H7 (cell line): ENCODE measurements around the gene PSKH1. TPM values are rescaled to one million over a fixed set of nuclear protein-coding genes. Genes with fewer than 3 reads are reported as not detected.
A peak's percentile ranks its signal among the peaks of the same experiment; 100 is the strongest.

ENCODE experiments used
- DNase-seq: peaks from one replicate; pipeline ENCODE4 v3.0.0; 2012
- H3K27me3 ChIP-seq: 2 replicates; pipeline ENCODE4 v1.6.0; 2011; ENCODE audit warnings: mild to moderate bottlenecking, low read length; ENCODE audit not compliant: control insufficient read depth, insufficient read depth
- H3K36me3 ChIP-seq: replicated peaks from 2 replicates; pipeline ENCODE4 v1.5.1; 2011; ENCODE audit warnings: low read length; ENCODE audit not compliant: control insufficient read depth, insufficient read depth
- H3K4me3 ChIP-seq: 2 replicates; pipeline ENCODE4 v1.5.1; 2011; ENCODE audit warnings: low read depth, mild to moderate bottlenecking, control low read depth, low read length, moderate library complexity; ENCODE audit not compliant: insufficient read depth
- total RNA-seq: library from RNA; depleted of rRNA; stranded (reverse); fragments of >200 nt; shearing (Covaris generic); gene quantifications from 2 replicates; pipeline ENCODE4 v1.2.3, GENCODE V29; 2014

PSKH1 gene
- total RNA-seq, 1 experiment from 2014 or later = 18.8 TPM

DNA sequence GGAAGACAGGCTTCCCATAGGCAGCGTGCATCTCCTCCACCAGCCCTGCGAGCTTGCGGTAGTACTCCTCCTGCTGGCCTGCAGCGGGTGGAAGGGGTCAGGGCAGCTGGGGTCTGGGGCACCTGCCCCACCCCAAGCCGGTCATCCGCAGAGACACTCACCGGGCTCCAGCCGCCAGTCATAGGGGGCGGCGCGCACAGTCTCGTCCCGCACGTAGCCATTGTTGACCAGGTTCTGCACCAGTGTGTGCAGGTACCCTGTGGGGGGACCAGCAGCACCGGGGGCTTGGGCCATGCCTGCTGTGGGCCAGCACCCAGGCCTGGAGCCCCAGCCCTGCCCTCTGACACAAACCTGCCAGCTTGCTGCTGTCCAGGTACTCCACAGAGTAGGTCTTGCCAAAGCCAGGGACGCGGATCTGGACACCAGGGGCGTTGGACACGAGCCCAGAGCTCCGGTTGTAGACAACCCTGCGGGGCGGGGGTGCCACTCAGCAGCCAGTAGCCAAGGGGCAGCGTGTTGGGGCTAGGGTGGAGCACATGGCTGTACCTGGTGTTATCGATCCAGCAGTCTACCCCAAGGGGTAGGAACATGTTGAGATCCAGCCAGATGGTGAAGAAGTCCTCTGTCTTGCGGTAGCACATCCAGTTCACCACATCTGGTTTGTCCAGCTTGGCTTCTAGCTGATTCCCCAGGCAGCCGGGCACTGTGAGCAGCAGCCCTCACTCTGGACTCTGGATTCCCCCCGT is 49.6 kb downstream of the PSKH1 start:
- Histone ChIP-seq H3K27me3 (no peaks in the 10 kb centered on the region), H3K36me3 (peaks cover 20% of the 10 kb centered on the region)
- peak; percentile 77 for DNase-seq

GRCh38 chr16:67943256-67943618 is 50.2 kb downstream of the PSKH1 start:
- H3K4me3 ChIP-seq = no peak overlapping the region

More for the DNA sequence above, 49.6 kb downstream of the PSKH1 start:
- H3K4me3 ChIP-seq = no peak overlapping the region

DNA sequence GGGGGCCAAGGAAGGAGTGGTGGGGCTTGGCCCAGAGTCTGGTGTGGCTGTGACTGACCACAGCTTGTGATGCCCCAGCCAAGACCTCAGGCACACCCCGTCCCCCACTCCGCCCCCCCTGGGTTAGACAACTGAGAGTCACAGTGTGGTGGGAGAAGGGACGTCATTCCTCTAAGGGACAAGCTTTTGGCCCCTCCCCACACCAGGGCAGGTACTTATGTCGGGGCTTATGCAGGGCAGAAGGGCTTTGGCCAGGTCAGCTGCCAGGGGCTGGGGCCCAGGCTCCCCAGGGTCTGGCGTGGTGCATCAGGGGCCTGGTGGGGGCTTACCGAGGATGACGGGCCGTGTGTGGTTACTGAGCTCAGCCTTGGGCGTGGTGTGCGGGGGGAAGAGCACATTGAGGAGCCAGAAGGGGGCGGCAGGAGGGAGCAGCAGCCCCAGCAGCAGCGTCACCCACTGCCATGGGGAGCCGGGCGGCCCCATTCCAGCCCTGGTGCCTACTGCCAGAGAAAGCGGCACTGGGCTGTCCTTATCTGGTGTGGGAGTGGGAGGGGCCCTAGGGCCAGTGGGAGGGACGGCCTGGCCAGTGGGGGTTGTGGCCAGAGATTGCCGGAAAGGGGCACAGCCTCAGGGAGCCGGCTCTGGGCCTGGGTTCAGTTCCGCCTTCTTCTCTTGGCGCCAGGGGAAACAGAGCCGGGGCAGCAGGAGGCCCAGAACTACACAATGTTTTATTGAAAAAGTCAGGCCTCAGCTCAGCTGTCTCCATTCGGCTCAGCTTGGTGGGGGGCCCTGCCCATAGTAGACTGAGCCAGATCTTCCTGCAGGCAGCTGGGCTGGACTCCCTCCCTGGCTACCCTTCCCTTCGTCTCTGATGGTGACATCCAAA is 50.8 kb downstream of the PSKH1 start, which contains the start of gene LCAT:
TSS of gene LCAT (minus strand) at position 502 of the 886 bp plus-strand sequence. CDS start at position 483, 19 bp downstream.
- Histone ChIP-seq H3K36me3 (peaks cover 27% of the 10 kb centered on the region), H3K4me3 (no peak within 1 kb of the TSS), H3K27me3 (no peaks in the 10 kb centered on the region)
- DNase-seq = peak; percentile 80

More at GRCh38 chr16:67943256-67943618, 50.2 kb downstream of the PSKH1 start:
- H3K36me3 ChIP-seq = peaks cover 22% of the 10 kb centered on the region
- no peak for DNase-seq
- no peaks in the 10 kb centered on the region for H3K27me3 ChIP-seq

DNA sequence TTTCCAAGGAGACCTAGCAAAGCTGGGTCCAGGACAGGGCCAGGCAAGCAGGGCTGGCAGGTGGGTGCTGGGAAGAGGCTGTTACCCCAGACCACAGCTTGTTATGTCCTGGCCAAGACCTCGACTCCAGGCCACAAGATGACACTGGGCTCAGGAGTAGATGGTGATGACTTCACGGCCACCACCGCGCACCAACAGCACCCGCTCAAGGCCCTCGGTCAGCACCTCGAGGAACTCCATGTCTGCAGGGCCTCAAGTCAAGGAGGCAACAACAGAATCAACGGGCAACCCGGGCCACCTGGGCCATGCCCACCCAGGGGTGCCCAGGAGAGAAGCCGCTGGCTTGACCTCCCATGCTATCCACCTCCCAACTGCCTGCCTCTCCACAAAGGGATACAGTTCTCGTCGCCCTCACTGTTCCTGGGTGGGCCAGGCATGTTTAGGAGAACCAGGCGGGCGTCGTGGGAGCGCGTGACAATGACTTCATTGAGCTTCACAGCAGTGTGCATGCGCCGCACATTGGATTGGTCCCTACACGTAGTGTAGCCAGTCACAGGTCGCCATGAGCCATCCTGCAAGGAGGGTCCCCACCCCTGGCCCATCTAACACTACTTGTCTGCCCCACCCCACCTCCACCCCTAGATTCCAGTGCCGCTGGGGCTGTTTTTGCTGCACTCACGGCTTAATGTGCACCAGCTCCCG is 51.8 kb downstream of the PSKH1 start:
- Histone ChIP-seq H3K36me3 (peaks cover 34% of the 10 kb centered on the region), H3K27me3 (no peaks in the 10 kb centered on the region), H3K4me3 (no peak overlapping the region)
- DNase-seq = no peak

DNA sequence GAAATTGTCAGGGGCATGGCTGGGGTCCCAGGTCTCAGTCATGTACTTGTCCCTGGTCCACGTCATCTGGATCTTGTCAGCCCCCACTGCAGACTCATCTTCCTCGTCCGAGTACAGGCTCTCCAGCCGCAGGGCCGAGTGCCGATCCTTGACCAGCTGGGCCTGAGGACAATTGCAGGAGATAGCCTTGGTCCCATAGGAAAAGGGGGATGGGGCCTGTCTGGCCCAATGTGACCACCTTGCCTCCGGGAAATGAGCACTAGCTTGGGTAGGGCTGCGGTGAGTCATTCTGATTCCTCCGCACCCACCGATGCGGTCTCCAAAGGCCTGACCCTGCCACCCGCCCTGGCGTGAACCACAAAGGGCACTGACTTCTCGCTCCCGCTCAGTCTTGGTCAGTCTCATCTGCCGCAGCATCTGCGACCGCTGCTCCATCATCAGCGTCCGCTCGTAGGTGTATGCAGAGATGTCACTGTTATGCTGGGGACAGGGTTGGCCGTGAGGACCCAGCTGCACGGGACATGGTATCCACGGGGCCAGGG is 52.4 kb downstream of the PSKH1 start:
- no peak for DNase-seq
- Histone ChIP-seq H3K4me3 (no peak overlapping the region), H3K27me3 (no peaks in the 10 kb centered on the region), H3K36me3 (peaks cover 35% of the 10 kb centered on the region)

- no peak overlapping the region for H3K4me3 ChIP-seq
- DNase-seq = no peak
- H3K36me3 ChIP-seq = peaks cover 41% of the 10 kb centered on the region
- no peaks in the 10 kb centered on the region for H3K27me3 ChIP-seq
Observed at GRCh38 chr16:67946128-67946569, 53.1 kb downstream of the PSKH1 start.

DNA sequence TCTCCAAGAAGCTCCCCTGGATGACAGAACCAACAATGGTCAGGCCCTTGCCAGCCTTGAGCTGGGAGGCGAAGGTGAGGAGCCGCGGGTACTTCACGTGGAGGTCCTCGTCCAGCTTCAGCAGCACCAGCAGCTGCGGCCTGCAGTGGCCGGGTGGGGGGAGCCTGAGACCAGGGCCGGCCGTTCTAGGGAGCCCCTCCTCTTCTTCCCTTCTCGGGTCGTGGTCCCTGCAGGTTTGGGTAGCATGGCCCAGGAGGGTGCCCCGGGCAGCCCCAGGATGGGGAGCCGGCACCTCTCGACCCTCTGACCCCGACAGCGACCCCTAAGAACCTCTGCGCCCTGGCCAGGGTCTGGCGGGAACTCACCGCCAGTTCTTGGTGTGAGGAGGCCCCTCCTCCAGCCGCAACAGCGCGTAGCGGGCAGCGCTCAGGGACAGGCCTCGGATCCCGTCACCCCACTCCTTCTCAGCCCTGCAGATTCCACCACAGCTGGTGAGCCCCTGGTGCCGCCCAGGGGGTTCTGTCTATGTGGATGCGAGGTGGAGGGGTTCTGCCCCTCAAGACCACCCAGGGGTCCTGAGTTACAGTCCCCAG is 54.0 kb downstream of the PSKH1 start:
- Histone ChIP-seq H3K27me3 (no peaks in the 10 kb centered on the region), H3K4me3 (no peak overlapping the region), H3K36me3 (peaks cover 49% of the 10 kb centered on the region)
- DNase-seq = no peak

GRCh38 chr16:67948015-67948414 is 55.0 kb downstream of the PSKH1 start:
- no peak for DNase-seq
- Histone ChIP-seq H3K4me3 (no peak overlapping the region), H3K36me3 (peaks cover 49% of the 10 kb centered on the region), H3K27me3 (no peaks in the 10 kb centered on the region)

DNA sequence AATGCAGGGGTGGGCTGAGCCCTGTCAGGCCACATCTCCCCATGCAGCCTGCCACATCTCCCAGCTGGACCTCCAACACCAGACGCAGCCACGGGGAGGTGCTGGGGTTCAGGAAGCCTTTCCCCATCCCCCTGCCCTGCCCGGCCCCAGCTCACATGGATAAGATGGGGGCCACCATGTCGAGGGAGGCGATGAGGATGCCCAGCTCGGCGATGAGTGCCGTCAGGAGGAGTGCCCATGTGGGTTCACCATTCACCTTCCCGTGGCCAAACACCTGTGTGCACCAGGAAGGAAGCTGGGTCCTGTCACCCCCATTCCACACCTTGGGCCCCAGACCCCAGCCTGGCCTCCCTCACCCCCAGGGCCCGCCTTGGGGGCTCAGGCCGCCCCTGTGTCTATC is 56.6 kb downstream of the PSKH1 start:
- no peak for DNase-seq
- no peak overlapping the region for H3K4me3 ChIP-seq
- peaks cover 58% of the 10 kb centered on the region for H3K36me3 ChIP-seq
- no peaks in the 10 kb centered on the region for H3K27me3 ChIP-seq

GRCh38 chr16:67950335-67950843 is 57.3 kb downstream of the PSKH1 start:
- Histone ChIP-seq H3K36me3 (peaks cover 59% of the 10 kb centered on the region), H3K4me3 (no peak overlapping the region), H3K27me3 (no peaks in the 10 kb centered on the region)
- DNase-seq = no peak

GRCh38 chr16:67951485-67951884 is 58.4 kb downstream of the PSKH1 start:
- H3K36me3 ChIP-seq = peaks cover 51% of the 10 kb centered on the region
- H3K4me3 ChIP-seq = no peak overlapping the region
- H3K27me3 ChIP-seq = no peaks in the 10 kb centered on the region
- no peak for DNase-seq

- DNase-seq = no peak
- Histone ChIP-seq H3K27me3 (no peaks in the 10 kb centered on the region), H3K36me3 (peaks cover 50% of the 10 kb centered on the region), H3K4me3 (no peak overlapping the region)
Observed at GRCh38 chr16:67953641-67954375, 60.8 kb downstream of the PSKH1 start.

DNA sequence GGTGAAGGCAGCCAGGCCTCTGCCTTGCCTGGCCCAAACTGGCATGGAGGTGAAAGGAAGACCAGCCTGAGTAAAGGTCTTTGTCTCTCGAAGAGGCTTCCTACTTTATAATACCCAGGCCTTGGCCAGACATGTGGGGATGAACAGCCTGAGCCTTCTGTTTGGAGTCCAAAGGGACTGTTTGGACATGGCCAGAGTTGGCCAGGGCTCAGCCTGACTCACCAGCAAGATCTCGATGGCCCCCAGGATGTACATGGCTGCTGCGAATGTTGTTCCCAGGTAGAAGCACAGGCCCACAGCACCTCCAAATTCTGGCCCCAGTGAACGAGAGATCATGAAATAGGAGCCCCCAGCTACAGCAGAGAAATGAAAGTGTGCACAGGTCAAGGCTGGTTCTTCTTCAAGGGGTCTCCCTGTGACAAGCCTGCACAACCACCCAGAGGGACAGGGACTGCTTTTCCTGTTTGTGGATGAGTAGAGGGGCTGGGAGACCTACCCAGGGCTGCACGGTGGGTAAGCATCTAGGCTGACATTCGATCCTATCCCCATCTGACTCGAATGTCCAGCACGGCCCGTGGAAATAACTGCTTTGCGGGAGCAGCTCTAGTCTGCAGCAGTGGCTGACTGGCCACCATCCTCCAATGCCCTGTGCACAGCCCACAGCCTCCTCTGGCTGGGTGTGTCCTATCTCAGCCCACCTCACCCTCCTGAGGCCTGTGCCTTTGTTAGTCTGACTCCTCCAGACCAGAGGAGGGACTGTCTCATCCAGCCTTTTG is 61.6 kb downstream of the PSKH1 start:
- Histone ChIP-seq H3K27me3 (no peaks in the 10 kb centered on the region), H3K36me3 (peaks cover 50% of the 10 kb centered on the region), H3K4me3 (no peak overlapping the region)
- DNase-seq = no peak
